ENCODE results near the gene RTN4R. TPM values are rescaled to one million over a fixed set of nuclear protein-coding genes. Genes with fewer than 3 reads are reported as not detected.

RTN4R gene
- total and polyA plus RNA-seq, 9 of the 15 experiments (the other 6 are each of a cell fraction or from before 2014, with no cell fraction given) = 0.04 to 2.8 (median 1.4) TPM; not detected in 3

- in situ Hi-C loops (cut with MboI) (no loop called here), intact Hi-C loops (cut with micrococcal nuclease) (loop anchor here (2.0 to 10.0 kb wide), 3 partner anchors 33 to 265 kb away; no protein-coding TSS in a partner anchor)
- Histone ChIP-seq H3K27ac (ENCODE audit: extremely low read depth, low read depth, low read length) (no peak overlapping the region), H3K9me1 (ENCODE audit: control insufficient read depth, insufficient read depth, low read length) (peaks cover 10% of the 10 kb centered on the region), H3K4me1 (replicated peaks in 1 of 2; ENCODE audit: control insufficient read depth in 2 of 2, insufficient read depth in 2 of 2, low read length in 2 of 2) (peaks cover 16 to 94% of the 10 kb centered on the region in 2 experiments; a peak in 3 of 5 replicates), H3K4me2 (ENCODE audit: insufficient read depth, low read length) (no peak overlapping the region), H3K79me2 (ENCODE audit: control insufficient read depth, insufficient read depth, low read length) (no peaks in the 10 kb centered on the region), H3K36me3 (ENCODE audit: control insufficient read depth, insufficient read depth, low read length) (no peaks in the 10 kb centered on the region), H2AFZ (ENCODE audit: low read depth, low read length) (peak overlapping the region; percentile 68; the same call in 1 of the 2 replicates), H3K9me3 (replicated peaks; ENCODE audit: control insufficient read depth, insufficient read depth, low read depth, low read length) (no peaks in the 10 kb centered on the region), H4K20me1 (replicated peaks; ENCODE audit: control insufficient read depth, insufficient read depth, low read length) (peaks cover 61% of the 10 kb centered on the region), H3K4me3 (no peak overlapping the region), H3K27me3 (ENCODE audit: control insufficient read depth in 2 of 2, insufficient read depth in 2 of 2, low read length in 2 of 2) (peaks cover 35 to 98% of the 10 kb centered on the region in 2 experiments), H3K9ac (ENCODE audit: insufficient read depth in 1 of 2, low read depth in 2 of 2, low read length in 2 of 2) (peak overlapping the region in 1 of 2 experiments; percentile 79; a peak in 2 of 4 replicates)
- WGBS (ENCODE audit: insufficient coverage, low coverage, missing lambda C conversion rate) = 30% methylated on average over 9 of the region's 9 CpGs
- ChIA-PET POLR2A (interaction anchor here (0.6 to 4.4 kb wide), 12 partner anchors 7 to 83 kb away, joined by 3 to 27 read pairs (median 4); no protein-coding TSS in a partner anchor), CTCF (ENCODE audit: low intra/inter-chr PET ratio) (no interaction called here)
- ATAC-seq (no peak), FAIRE-seq (peak; percentile 65), DNase-seq (ENCODE audit: extremely low read depth in 1 of 4, low spot score in 3 of 4) (no peak)
- BruUV-seq (replicated peaks) = no TSS peak
- TF ChIP-seq ZNF561 (CRISPR knock-in tag; conservative IDR thresholded peaks at IDR 0.05) (no peak), CAMTA2 (CRISPR knock-in tag; conservative IDR thresholded peaks at IDR 0.05) (no peak), BCOR (IDR thresholded peaks at IDR 0.05) (0 out of 2 replicates have a peak, but pooled peaks have one; percentile 25), RFX7 (CRISPR knock-in tag; IDR thresholded peaks at IDR 0.05) (no peak), STAT5B (CRISPR knock-in tag; IDR thresholded peaks at IDR 0.05) (no peak)
- TF ChIP-seq, protein P1, sequence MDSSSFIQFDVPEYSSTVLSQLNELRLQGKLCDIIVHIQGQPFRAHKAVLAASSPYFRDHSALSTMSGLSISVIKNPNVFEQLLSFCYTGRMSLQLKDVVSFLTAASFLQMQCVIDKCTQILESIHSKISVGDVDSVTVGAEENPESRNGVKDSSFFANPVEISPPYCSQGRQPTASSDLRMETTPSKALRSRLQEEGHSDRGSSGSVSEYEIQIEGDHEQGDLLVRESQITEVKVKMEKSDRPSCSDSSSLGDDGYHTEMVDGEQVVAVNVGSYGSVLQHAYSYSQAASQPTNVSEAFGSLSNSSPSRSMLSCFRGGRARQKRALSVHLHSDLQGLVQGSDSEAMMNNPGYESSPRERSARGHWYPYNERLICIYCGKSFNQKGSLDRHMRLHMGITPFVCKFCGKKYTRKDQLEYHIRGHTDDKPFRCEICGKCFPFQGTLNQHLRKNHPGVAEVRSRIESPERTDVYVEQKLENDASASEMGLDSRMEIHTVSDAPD (CRISPR knock-in tag; IDR thresholded peaks at IDR 0.05) = no peak
- TF ChIP-seq, protein P2, sequence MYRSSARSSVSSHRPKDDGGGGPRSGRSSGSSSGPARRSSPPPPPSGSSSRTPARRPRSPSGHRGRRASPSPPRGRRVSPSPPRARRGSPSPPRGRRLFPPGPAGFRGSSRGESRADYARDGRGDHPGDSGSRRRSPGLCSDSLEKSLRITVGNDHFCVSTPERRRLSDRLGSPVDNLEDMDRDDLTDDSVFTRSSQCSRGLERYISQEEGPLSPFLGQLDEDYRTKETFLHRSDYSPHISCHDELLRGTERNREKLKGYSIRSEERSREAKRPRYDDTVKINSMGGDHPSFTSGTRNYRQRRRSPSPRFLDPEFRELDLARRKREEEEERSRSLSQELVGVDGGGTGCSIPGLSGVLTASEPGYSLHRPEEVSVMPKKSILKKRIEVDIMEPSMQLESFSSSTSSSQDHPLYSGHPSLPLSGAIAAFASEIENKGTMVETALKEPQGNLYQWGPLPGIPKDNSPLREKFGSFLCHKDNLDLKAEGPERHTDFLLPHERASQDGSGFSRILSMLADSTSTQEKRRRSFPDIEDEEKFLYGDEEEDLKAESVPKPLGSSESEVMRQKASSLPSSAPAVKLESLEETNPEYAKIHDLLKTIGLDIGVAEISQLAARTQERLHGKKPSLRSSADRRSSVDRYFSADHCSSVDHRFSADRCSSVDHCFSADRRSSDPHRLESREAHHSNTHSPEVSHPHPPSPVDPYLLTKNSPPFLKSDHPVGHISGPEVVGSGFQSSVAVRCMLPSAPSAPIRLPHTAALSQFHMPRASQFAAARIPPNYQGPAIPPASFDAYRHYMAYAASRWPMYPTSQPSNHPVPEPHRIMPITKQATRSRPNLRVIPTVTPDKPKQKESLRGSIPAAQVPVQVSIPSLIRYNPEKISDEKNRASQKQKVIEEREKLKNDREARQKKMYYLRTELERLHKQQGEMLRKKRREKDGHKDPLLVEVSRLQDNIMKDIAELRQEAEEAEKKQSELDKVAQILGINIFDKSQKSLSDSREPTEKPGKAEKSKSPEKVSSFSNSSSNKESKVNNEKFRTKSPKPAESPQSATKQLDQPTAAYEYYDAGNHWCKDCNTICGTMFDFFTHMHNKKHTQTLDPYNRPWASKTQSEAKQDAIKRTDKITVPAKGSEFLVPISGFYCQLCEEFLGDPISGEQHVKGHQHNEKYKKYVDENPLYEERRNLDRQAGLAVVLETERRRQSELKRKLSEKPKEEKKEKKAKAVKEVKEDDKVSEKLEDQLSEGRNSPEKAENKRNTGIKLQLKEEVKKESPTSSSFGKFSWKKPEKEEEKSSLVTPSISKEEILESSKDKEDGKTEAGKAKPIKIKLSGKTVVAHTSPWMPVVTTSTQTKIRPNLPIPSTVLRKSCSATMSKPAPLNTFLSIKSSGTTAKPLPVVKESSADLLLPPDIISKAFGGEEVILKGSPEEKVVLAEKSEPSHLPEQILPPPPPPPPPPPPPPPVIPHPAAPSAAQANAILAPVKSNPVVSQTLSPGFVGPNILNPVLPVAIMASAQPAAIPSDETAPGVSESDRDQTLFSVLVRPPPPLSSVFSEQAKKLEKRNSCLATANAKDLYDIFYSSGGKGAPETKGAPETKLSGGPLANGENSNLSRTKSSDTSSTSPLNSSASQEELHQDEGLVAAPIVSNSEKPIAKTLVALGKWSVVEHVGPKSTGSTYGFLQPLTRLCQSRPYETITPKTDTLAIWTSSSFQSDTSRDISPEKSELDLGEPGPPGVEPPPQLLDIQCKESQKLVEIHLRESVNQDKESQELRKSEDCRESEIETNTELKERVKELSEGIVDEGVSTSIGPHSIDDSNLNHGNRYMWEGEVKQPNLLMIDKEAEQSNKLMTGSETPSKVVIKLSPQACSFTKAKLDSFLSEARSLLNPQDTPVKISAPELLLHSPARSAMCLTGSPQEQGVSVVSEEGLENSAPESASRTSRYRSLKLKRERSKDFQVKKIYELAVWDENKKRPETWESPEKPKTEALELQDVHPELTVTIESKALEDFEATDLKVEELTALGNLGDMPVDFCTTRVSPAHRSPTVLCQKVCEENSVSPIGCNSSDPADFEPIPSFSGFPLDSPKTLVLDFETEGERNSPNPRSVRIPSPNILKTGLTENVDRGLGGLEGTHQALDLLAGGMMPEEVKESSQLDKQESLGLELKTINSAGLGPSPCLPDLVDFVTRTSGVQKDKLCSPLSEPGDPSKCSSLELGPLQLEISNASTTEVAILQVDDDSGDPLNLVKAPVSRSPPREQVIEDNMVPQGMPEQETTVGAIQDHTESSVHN (IDR thresholded peaks at IDR 0.05; ENCODE audit: borderline replicate concordance in 1 of 2, low read depth in 1 of 2) = no peak
These were observed 28.3 kb downstream of the RTN4R start for GRCh38 chr22:20239676-20240446.

Measured in K562 (cell line).